Measurements from ENCODE around the gene PRR7.

Gene PRR7

GRCh38 chr5:177465044-177465443 is 18.4 kb downstream of the PRR7 start:
- H3K4me2 ChIP-seq, result no peak overlapping the region
- no peak overlapping the region for H3K27ac ChIP-seq
- H3K4me1 ChIP-seq (ENCODE audit: low read depth, poor library complexity, severe bottlenecking), result no peaks in the 10 kb centered on the region
- no peaks in the 10 kb centered on the region for H3K79me2 ChIP-seq (ENCODE audit: insufficient read depth, low read depth)
- no peaks in the 10 kb centered on the region for H3K36me3 ChIP-seq (ENCODE audit: insufficient read depth)
- H3K27me3 ChIP-seq (ENCODE audit: insufficient read depth, low read depth), result no peaks in the 10 kb centered on the region
- H4K20me1 ChIP-seq (ENCODE audit: insufficient read depth), result no peaks in the 10 kb centered on the region
- H2AFZ ChIP-seq (ENCODE audit: low read depth), result no peak overlapping the region
- H3K4me3 ChIP-seq (IDR thresholded peaks at IDR 0.05; ENCODE audit: insufficient read depth, low read depth, low read length), result no peak overlapping the region
- no peak for TF ChIP-seq CTCF (conservative IDR thresholded peaks at IDR 0.05; ENCODE audit: low read depth, low read length)
- no peak overlapping the region for H3K9ac ChIP-seq

GRCh38 chr5:177466861-177467260 is 20.2 kb downstream of the PRR7 start:
- H3K4me2 ChIP-seq, result no peak overlapping the region
- H4K20me1 ChIP-seq (ENCODE audit: insufficient read depth), result no peaks in the 10 kb centered on the region
- no peaks in the 10 kb centered on the region for H3K27me3 ChIP-seq (ENCODE audit: insufficient read depth, low read depth)
- H3K4me1 ChIP-seq (ENCODE audit: low read depth, poor library complexity, severe bottlenecking), result peaks cover 5% of the 10 kb centered on the region
- H3K4me3 ChIP-seq (IDR thresholded peaks at IDR 0.05; ENCODE audit: insufficient read depth, low read depth, low read length), result no peak overlapping the region
- no peak overlapping the region for H3K9ac ChIP-seq
- TF ChIP-seq CTCF (conservative IDR thresholded peaks at IDR 0.05; ENCODE audit: low read depth, low read length), result no peak
- H3K79me2 ChIP-seq (ENCODE audit: insufficient read depth, low read depth), result no peaks in the 10 kb centered on the region
- H2AFZ ChIP-seq (ENCODE audit: low read depth), result no peak overlapping the region
- no peaks in the 10 kb centered on the region for H3K36me3 ChIP-seq (ENCODE audit: insufficient read depth)
- H3K27ac ChIP-seq, result no peak overlapping the region

- H3K4me3 ChIP-seq (IDR thresholded peaks at IDR 0.05; ENCODE audit: insufficient read depth, low read depth, low read length), result no peak overlapping the region
- TF ChIP-seq CTCF (conservative IDR thresholded peaks at IDR 0.05; ENCODE audit: low read depth, low read length), result no peak
- H3K4me2 ChIP-seq, result no peak overlapping the region
- H3K27me3 ChIP-seq (ENCODE audit: insufficient read depth, low read depth), result no peaks in the 10 kb centered on the region
- no peak overlapping the region for H3K27ac ChIP-seq
- peaks cover 5% of the 10 kb centered on the region for H3K4me1 ChIP-seq (ENCODE audit: low read depth, poor library complexity, severe bottlenecking)
- no peaks in the 10 kb centered on the region for H4K20me1 ChIP-seq (ENCODE audit: insufficient read depth)
- no peak overlapping the region for H2AFZ ChIP-seq (ENCODE audit: low read depth)
- no peak overlapping the region for H3K9ac ChIP-seq
- no peaks in the 10 kb centered on the region for H3K36me3 ChIP-seq (ENCODE audit: insufficient read depth)
- no peaks in the 10 kb centered on the region for H3K79me2 ChIP-seq (ENCODE audit: insufficient read depth, low read depth)
Measured at GRCh38 chr5:177467436-177467835, 20.8 kb downstream of the PRR7 start.

- Histone ChIP-seq H3K4me3 (IDR thresholded peaks at IDR 0.05; ENCODE audit: insufficient read depth, low read depth, low read length) (no peak overlapping the region), H4K20me1 (ENCODE audit: insufficient read depth) (no peaks in the 10 kb centered on the region), H3K27me3 (ENCODE audit: insufficient read depth, low read depth) (no peaks in the 10 kb centered on the region), H3K4me2 (no peak overlapping the region), H3K27ac (no peak overlapping the region), H2AFZ (ENCODE audit: low read depth) (no peak overlapping the region), H3K4me1 (ENCODE audit: low read depth, poor library complexity, severe bottlenecking) (peaks cover 5% of the 10 kb centered on the region), H3K9ac (no peak overlapping the region), H3K36me3 (ENCODE audit: insufficient read depth) (no peaks in the 10 kb centered on the region), H3K79me2 (ENCODE audit: insufficient read depth, low read depth) (no peaks in the 10 kb centered on the region)
- no peak for TF ChIP-seq CTCF (conservative IDR thresholded peaks at IDR 0.05; ENCODE audit: low read depth, low read length)
Measured at GRCh38 chr5:177468329-177468684, 21.7 kb downstream of the PRR7 start.

Data from KMS-11 (cell line).